ENCODE results near the gene KRT31.

Gene KRT31

GRCh38 chr17:41419716-41420115 lies 22.3 kb upstream of the KRT31 start:
- no peaks in the 10 kb centered on the region for H3K9me3 ChIP-seq (ENCODE audit: control insufficient read depth, low read length)
- H3K4me1 ChIP-seq (ENCODE audit: control insufficient read depth, insufficient read depth, low read length, poor library complexity, severe bottlenecking): no peaks in the 10 kb centered on the region
- H3K4me3 ChIP-seq (ENCODE audit: insufficient read depth, low read depth, low read length, poor library complexity, severe bottlenecking): no peak overlapping the region
- DNase-seq: no peak
- H3K36me3 ChIP-seq (ENCODE audit: control insufficient read depth, insufficient read depth, low read length): no peaks in the 10 kb centered on the region
- H3K27ac ChIP-seq (ENCODE audit: insufficient read depth, low read length, poor library complexity, severe bottlenecking): no peak overlapping the region
- no peaks in the 10 kb centered on the region for H3K27me3 ChIP-seq (replicated peaks; ENCODE audit: control insufficient read depth, insufficient read depth, low read length, poor library complexity, severe bottlenecking)

- Histone ChIP-seq H3K36me3 (ENCODE audit: control insufficient read depth, insufficient read depth, low read length) (no peaks in the 10 kb centered on the region), H3K9me3 (ENCODE audit: control insufficient read depth, low read length) (no peaks in the 10 kb centered on the region), H3K27me3 (replicated peaks; ENCODE audit: control insufficient read depth, insufficient read depth, low read length, poor library complexity, severe bottlenecking) (no peaks in the 10 kb centered on the region), H3K4me3 (ENCODE audit: insufficient read depth, low read depth, low read length, poor library complexity, severe bottlenecking) (no peak overlapping the region), H3K27ac (ENCODE audit: insufficient read depth, low read length, poor library complexity, severe bottlenecking) (no peak overlapping the region), H3K4me1 (ENCODE audit: control insufficient read depth, insufficient read depth, low read length, poor library complexity, severe bottlenecking) (no peaks in the 10 kb centered on the region)
- DNase-seq: no peak
Measured at GRCh38 chr17:41418116-41418860, 20.9 kb upstream of the KRT31 start.

GRCh38 chr17:41417576-41418015 lies 20.2 kb upstream of the KRT31 start:
- Histone ChIP-seq H3K4me1 (ENCODE audit: control insufficient read depth, insufficient read depth, low read length, poor library complexity, severe bottlenecking) (no peaks in the 10 kb centered on the region), H3K9me3 (ENCODE audit: control insufficient read depth, low read length) (no peaks in the 10 kb centered on the region), H3K4me3 (ENCODE audit: insufficient read depth, low read depth, low read length, poor library complexity, severe bottlenecking) (no peak overlapping the region), H3K36me3 (ENCODE audit: control insufficient read depth, insufficient read depth, low read length) (no peaks in the 10 kb centered on the region), H3K27ac (ENCODE audit: insufficient read depth, low read length, poor library complexity, severe bottlenecking) (no peak overlapping the region), H3K27me3 (replicated peaks; ENCODE audit: control insufficient read depth, insufficient read depth, low read length, poor library complexity, severe bottlenecking) (no peaks in the 10 kb centered on the region)
- no peak for DNase-seq

GRCh38 chr17:41417127-41417526 lies 19.7 kb upstream of the KRT31 start:
- Histone ChIP-seq H3K9me3 (ENCODE audit: control insufficient read depth, low read length) (no peaks in the 10 kb centered on the region), H3K4me1 (ENCODE audit: control insufficient read depth, insufficient read depth, low read length, poor library complexity, severe bottlenecking) (no peaks in the 10 kb centered on the region), H3K4me3 (ENCODE audit: insufficient read depth, low read depth, low read length, poor library complexity, severe bottlenecking) (no peak overlapping the region), H3K27me3 (replicated peaks; ENCODE audit: control insufficient read depth, insufficient read depth, low read length, poor library complexity, severe bottlenecking) (no peaks in the 10 kb centered on the region), H3K27ac (ENCODE audit: insufficient read depth, low read length, poor library complexity, severe bottlenecking) (no peak overlapping the region), H3K36me3 (ENCODE audit: control insufficient read depth, insufficient read depth, low read length) (no peaks in the 10 kb centered on the region)
- DNase-seq: no peak

- Histone ChIP-seq H3K27me3 (replicated peaks; ENCODE audit: control insufficient read depth, insufficient read depth, low read length, poor library complexity, severe bottlenecking) (no peaks in the 10 kb centered on the region), H3K36me3 (ENCODE audit: control insufficient read depth, insufficient read depth, low read length) (no peaks in the 10 kb centered on the region), H3K9me3 (ENCODE audit: control insufficient read depth, low read length) (no peaks in the 10 kb centered on the region), H3K4me3 (ENCODE audit: insufficient read depth, low read depth, low read length, poor library complexity, severe bottlenecking) (no peak overlapping the region), H3K4me1 (ENCODE audit: control insufficient read depth, insufficient read depth, low read length, poor library complexity, severe bottlenecking) (no peaks in the 10 kb centered on the region), H3K27ac (ENCODE audit: insufficient read depth, low read length, poor library complexity, severe bottlenecking) (no peak overlapping the region)
- no peak for DNase-seq
Measured at GRCh38 chr17:41416479-41416878, 19.1 kb upstream of the KRT31 start.

- DNase-seq: no peak
- no peak overlapping the region for H3K4me3 ChIP-seq (ENCODE audit: insufficient read depth, low read depth, low read length, poor library complexity, severe bottlenecking)
- H3K9me3 ChIP-seq (ENCODE audit: control insufficient read depth, low read length): no peaks in the 10 kb centered on the region
- H3K4me1 ChIP-seq (ENCODE audit: control insufficient read depth, insufficient read depth, low read length, poor library complexity, severe bottlenecking): no peaks in the 10 kb centered on the region
- H3K36me3 ChIP-seq (ENCODE audit: control insufficient read depth, insufficient read depth, low read length): no peaks in the 10 kb centered on the region
- H3K27ac ChIP-seq (ENCODE audit: insufficient read depth, low read length, poor library complexity, severe bottlenecking): no peak overlapping the region
- H3K27me3 ChIP-seq (replicated peaks; ENCODE audit: control insufficient read depth, insufficient read depth, low read length, poor library complexity, severe bottlenecking): no peaks in the 10 kb centered on the region
Measured at GRCh38 chr17:41415833-41416335, 18.5 kb upstream of the KRT31 start.

- no peak overlapping the region for H3K27ac ChIP-seq (ENCODE audit: insufficient read depth, low read length, poor library complexity, severe bottlenecking)
- H3K27me3 ChIP-seq (replicated peaks; ENCODE audit: control insufficient read depth, insufficient read depth, low read length, poor library complexity, severe bottlenecking): no peaks in the 10 kb centered on the region
- H3K4me1 ChIP-seq (ENCODE audit: control insufficient read depth, insufficient read depth, low read length, poor library complexity, severe bottlenecking): no peaks in the 10 kb centered on the region
- no peak for DNase-seq
- no peaks in the 10 kb centered on the region for H3K36me3 ChIP-seq (ENCODE audit: control insufficient read depth, insufficient read depth, low read length)
- H3K9me3 ChIP-seq (ENCODE audit: control insufficient read depth, low read length): no peaks in the 10 kb centered on the region
- H3K4me3 ChIP-seq (ENCODE audit: insufficient read depth, low read depth, low read length, poor library complexity, severe bottlenecking): no peak overlapping the region
Measured at GRCh38 chr17:41415411-41415810, 18.0 kb upstream of the KRT31 start.

GRCh38 chr17:41413982-41414381 lies 16.6 kb upstream of the KRT31 start:
- H3K27me3 ChIP-seq (replicated peaks; ENCODE audit: control insufficient read depth, insufficient read depth, low read length, poor library complexity, severe bottlenecking): no peaks in the 10 kb centered on the region
- H3K9me3 ChIP-seq (ENCODE audit: control insufficient read depth, low read length): no peaks in the 10 kb centered on the region
- no peak for DNase-seq
- H3K27ac ChIP-seq (ENCODE audit: insufficient read depth, low read length, poor library complexity, severe bottlenecking): no peak overlapping the region
- H3K36me3 ChIP-seq (ENCODE audit: control insufficient read depth, insufficient read depth, low read length): no peaks in the 10 kb centered on the region
- H3K4me1 ChIP-seq (ENCODE audit: control insufficient read depth, insufficient read depth, low read length, poor library complexity, severe bottlenecking): peaks cover 2% of the 10 kb centered on the region
- no peak overlapping the region for H3K4me3 ChIP-seq (ENCODE audit: insufficient read depth, low read depth, low read length, poor library complexity, severe bottlenecking)

- H3K27ac ChIP-seq (ENCODE audit: insufficient read depth, low read length, poor library complexity, severe bottlenecking): no peak overlapping the region
- no peak for DNase-seq
- no peaks in the 10 kb centered on the region for H3K36me3 ChIP-seq (ENCODE audit: control insufficient read depth, insufficient read depth, low read length)
- no peaks in the 10 kb centered on the region for H3K27me3 ChIP-seq (replicated peaks; ENCODE audit: control insufficient read depth, insufficient read depth, low read length, poor library complexity, severe bottlenecking)
- peaks cover 4% of the 10 kb centered on the region for H3K4me1 ChIP-seq (ENCODE audit: control insufficient read depth, insufficient read depth, low read length, poor library complexity, severe bottlenecking)
- no peaks in the 10 kb centered on the region for H3K9me3 ChIP-seq (ENCODE audit: control insufficient read depth, low read length)
- H3K4me3 ChIP-seq (ENCODE audit: insufficient read depth, low read depth, low read length, poor library complexity, severe bottlenecking): no peak overlapping the region
Measured at GRCh38 chr17:41413353-41413957, 16.0 kb upstream of the KRT31 start.

- H3K27ac ChIP-seq (ENCODE audit: insufficient read depth, low read length, poor library complexity, severe bottlenecking): no peak overlapping the region
- H3K4me1 ChIP-seq (ENCODE audit: control insufficient read depth, insufficient read depth, low read length, poor library complexity, severe bottlenecking): peaks cover 4% of the 10 kb centered on the region
- no peaks in the 10 kb centered on the region for H3K27me3 ChIP-seq (replicated peaks; ENCODE audit: control insufficient read depth, insufficient read depth, low read length, poor library complexity, severe bottlenecking)
- H3K9me3 ChIP-seq (ENCODE audit: control insufficient read depth, low read length): no peaks in the 10 kb centered on the region
- DNase-seq: no peak
- H3K36me3 ChIP-seq (ENCODE audit: control insufficient read depth, insufficient read depth, low read length): no peaks in the 10 kb centered on the region
- H3K4me3 ChIP-seq (ENCODE audit: insufficient read depth, low read depth, low read length, poor library complexity, severe bottlenecking): no peak overlapping the region
Measured at GRCh38 chr17:41411072-41411840, 13.8 kb upstream of the KRT31 start.

Measured in effector memory CD4-positive, alpha-beta T cell (primary cell).